ENCODE data around the gene TNRC6B. TPM values are rescaled to one million over a fixed set of nuclear protein-coding genes. Genes with fewer than 3 reads are reported as not detected.

TNRC6B gene
- total RNA-seq, 1 experiment from 2014 or later = 62.7 TPM

- Histone ChIP-seq H3K9me2 (ENCODE audit: insufficient read depth) (no peaks in the 10 kb centered on the region; the same call in 1 of the 2 replicates), H3K4me2 (no peak overlapping the region), H3K27ac (no peak overlapping the region), H4K20me1 (ENCODE audit: insufficient read depth) (peaks cover 19% of the 10 kb centered on the region; the same call in 1 of the 2 replicates), H3K4me3 (no peak overlapping the region), H3K79me2 (ENCODE audit: low read depth) (peaks cover 18% of the 10 kb centered on the region), H3K9me3 (ENCODE audit: insufficient read depth, low read depth) (no peaks in the 10 kb centered on the region), H3K4me1 (replicated peaks; ENCODE audit: insufficient read depth) (no peaks in the 10 kb centered on the region), H3F3A (ENCODE audit: insufficient read depth, low read depth) (no peaks in the 10 kb centered on the region; the same call in 1 of the 2 replicates), H3K36me3 (ENCODE audit: low read depth) (0 out of 2 replicates have a peak, but pooled peaks cover 15% of the 10 kb centered on the region), H3K27me3 (ENCODE audit: insufficient read depth, low read depth) (no peaks in the 10 kb centered on the region), H2AFZ (no peak overlapping the region)
- no peak for TF ChIP-seq EZH2 (IDR thresholded peaks at IDR 0.05; ENCODE audit: low read depth)
- TF ChIP-seq CTCF (conservative IDR thresholded peaks at IDR 0.05) = no peak
- POLR2A ChIA-PET (ENCODE audit: unreplicated experiment) = no interaction called here
- BruUV-seq (replicated peaks) = no TSS peak
- CTCF ChIA-PET = no interaction called here
- no peak for DNase-seq
- intact Hi-C loops (cut with micrococcal nuclease; ENCODE audit: unreplicated experiment) = no loop called here
These were observed 71.6 kb downstream of the TNRC6B start for GRCh38 chr22:40249286-40249685.

DNA sequence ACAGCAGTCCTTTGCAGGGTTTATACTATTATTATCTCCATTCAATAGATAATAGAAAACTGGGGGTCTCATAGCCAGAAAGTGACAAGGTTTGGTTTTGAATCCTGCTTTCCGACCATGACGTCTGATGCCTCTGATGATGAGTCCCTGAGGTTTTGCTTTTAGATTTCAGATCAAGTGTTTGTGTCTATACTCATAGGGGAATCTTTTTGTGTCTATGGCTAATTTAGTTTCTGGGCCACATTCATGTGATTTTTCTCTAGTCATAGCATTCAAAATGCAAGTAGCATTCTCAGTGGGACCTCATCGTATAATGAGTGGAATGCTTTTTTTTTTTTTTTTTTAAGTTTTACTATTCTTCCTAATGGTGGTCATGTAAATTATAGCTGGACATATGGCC lies 72.9 kb downstream of the TNRC6B start:
- Histone ChIP-seq H3K4me3 (no peak overlapping the region), H3F3A (ENCODE audit: insufficient read depth, low read depth) (no peaks in the 10 kb centered on the region; the same call in 1 of the 2 replicates), H3K27me3 (ENCODE audit: insufficient read depth, low read depth) (no peaks in the 10 kb centered on the region), H4K20me1 (ENCODE audit: insufficient read depth) (peaks cover 19% of the 10 kb centered on the region; the same call in 1 of the 2 replicates), H3K9me2 (ENCODE audit: insufficient read depth) (peaks cover 3% of the 10 kb centered on the region; the same call in 1 of the 2 replicates), H3K79me2 (ENCODE audit: low read depth) (0 out of 2 replicates have a peak, but pooled peaks cover 15% of the 10 kb centered on the region), H3K4me1 (replicated peaks; ENCODE audit: insufficient read depth) (no peaks in the 10 kb centered on the region), H3K36me3 (ENCODE audit: low read depth) (0 out of 2 replicates have a peak, but pooled peaks cover 15% of the 10 kb centered on the region), H2AFZ (no peak overlapping the region), H3K4me2 (no peak overlapping the region), H3K27ac (no peak overlapping the region), H3K9me3 (ENCODE audit: insufficient read depth, low read depth) (no peaks in the 10 kb centered on the region)
- ChIA-PET POLR2A (ENCODE audit: unreplicated experiment) (no interaction called here), CTCF (no interaction called here)
- intact Hi-C loops (cut with micrococcal nuclease; ENCODE audit: unreplicated experiment) = no loop called here
- BruUV-seq (replicated peaks) = no TSS peak
- no peak for DNase-seq
- TF ChIP-seq CTCF (conservative IDR thresholded peaks at IDR 0.05) (no peak), EZH2 (IDR thresholded peaks at IDR 0.05; ENCODE audit: low read depth) (no peak)

- H3K79me2 ChIP-seq (ENCODE audit: low read depth) = 0 out of 2 replicates have a peak, but pooled peaks cover 15% of the 10 kb centered on the region
- H3K9me3 ChIP-seq (ENCODE audit: insufficient read depth, low read depth) = no peaks in the 10 kb centered on the region
- no peak overlapping the region for H2AFZ ChIP-seq
- H3K27me3 ChIP-seq (ENCODE audit: insufficient read depth, low read depth) = no peaks in the 10 kb centered on the region
- TF ChIP-seq CTCF (conservative IDR thresholded peaks at IDR 0.05) (no peak), EZH2 (IDR thresholded peaks at IDR 0.05; ENCODE audit: low read depth) (no peak)
- ChIA-PET POLR2A (ENCODE audit: unreplicated experiment) (no interaction called here), CTCF (no interaction called here)
- H3K4me1 ChIP-seq (replicated peaks; ENCODE audit: insufficient read depth) = no peaks in the 10 kb centered on the region
- 0 out of 2 replicates have a peak, but pooled peaks cover 11% of the 10 kb centered on the region for H3K36me3 ChIP-seq (ENCODE audit: low read depth)
- H3K27ac ChIP-seq = no peak overlapping the region
- peaks cover 19% of the 10 kb centered on the region; the same call in 1 of the 2 replicates for H4K20me1 ChIP-seq (ENCODE audit: insufficient read depth)
- no peak for DNase-seq
- no TSS peak for BruUV-seq (replicated peaks)
- intact Hi-C loops (cut with micrococcal nuclease; ENCODE audit: unreplicated experiment) = no loop called here
- peaks cover 3% of the 10 kb centered on the region; the same call in 1 of the 2 replicates for H3K9me2 ChIP-seq (ENCODE audit: insufficient read depth)
- no peak overlapping the region for H3K4me2 ChIP-seq
- no peak overlapping the region for H3K4me3 ChIP-seq
- H3F3A ChIP-seq (ENCODE audit: insufficient read depth, low read depth) = no peaks in the 10 kb centered on the region; the same call in 1 of the 2 replicates
These were observed 73.4 kb downstream of the TNRC6B start for GRCh38 chr22:40251106-40251505.

Measured in PC-9 (cell line).